Ishikawa (cell line): ENCODE measurements around the gene MAMSTR.

Experiments
- CEBPB ChIP-seq: IDR thresholded peaks from 2 replicates; pipeline ENCODE4 v1.6.1; 2012
- EP300 ChIP-seq: IDR thresholded peaks from 2 replicates; pipeline ENCODE4 v1.6.1; 2012; ENCODE audit warnings: borderline replicate concordance
- TAF1 ChIP-seq: IDR thresholded peaks from 2 replicates; pipeline ENCODE4 v1.6.1; 2012; ENCODE audit warnings: low read depth, mild to moderate bottlenecking
- TEAD4 ChIP-seq: IDR thresholded peaks from 2 replicates; pipeline ENCODE4 v1.6.1; 2012

DNA sequence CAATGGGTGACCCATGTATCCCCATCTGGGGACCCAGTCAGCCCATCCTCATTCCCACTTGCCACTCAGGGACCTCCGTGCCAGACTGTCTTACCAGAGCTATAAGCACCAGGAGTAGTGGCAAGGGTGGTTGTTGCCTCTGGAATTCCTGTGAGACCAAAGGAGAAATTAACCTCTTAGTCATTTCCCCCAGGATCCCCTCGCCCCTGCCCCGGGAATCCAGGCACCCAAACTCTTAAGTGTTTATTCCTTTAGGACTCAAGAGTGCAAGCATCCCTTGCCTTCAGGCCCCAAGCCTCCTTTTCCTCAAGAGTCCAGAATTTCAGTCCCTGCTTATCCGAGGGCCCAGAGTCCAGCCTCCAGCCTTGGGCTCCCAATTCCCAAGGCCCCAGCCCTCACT is 55.9 kb downstream of the MAMSTR start:
- TF ChIP-seq TAF1 = no peak
- no peak for TF ChIP-seq CEBPB
- no peak for TF ChIP-seq TEAD4
- no peak for TF ChIP-seq EP300
